H1 (cell line): ENCODE data around the gene MAP3K14. TPM values are rescaled to one million over a fixed set of nuclear protein-coding genes. Genes with fewer than 3 reads are reported as not detected.

Experiments
- CBX5 ChIP-seq: fragments of 300-800, 300-1000 bp; sonication (generic); IDR thresholded peaks from 2 replicates; pipeline ENCODE4 v1.7.1; 2016; ENCODE audit warnings: antibody characterized with exemption, low read length, low read depth
- GABPA ChIP-seq: IDR thresholded peaks from 2 replicates; pipeline ENCODE4 v1.6.1; 2011; ENCODE audit warnings: mild to moderate bottlenecking, low read length, moderate library complexity, borderline replicate concordance; ENCODE audit not compliant: insufficient read depth
- KDM1A ChIP-seq: fragments of 200-600, 300-600 bp; sonication (generic); IDR thresholded peaks from 2 replicates; pipeline ENCODE4 v1.7.1; 2016; ENCODE audit warnings: mild to moderate bottlenecking, low read length, borderline replicate concordance
- RXRA ChIP-seq: IDR thresholded peaks from 2 replicates; pipeline ENCODE4 v1.6.1; 2011; ENCODE audit warnings: low read depth, mild to moderate bottlenecking, low read length, moderate library complexity; ENCODE audit not compliant: insufficient read depth
- SP1 ChIP-seq: IDR thresholded peaks from 2 replicates; pipeline ENCODE4 v1.6.1; 2011; ENCODE audit warnings: low read depth, low read length
- SP2 ChIP-seq: IDR thresholded peaks from 2 replicates; pipeline ENCODE4 v1.6.1; 2012; ENCODE audit warnings: mild to moderate bottlenecking, low read length, inconsistent platforms
- ZNF274 ChIP-seq: IDR thresholded peaks from 2 replicates; pipeline ENCODE4 v1.7.0; 2012; ENCODE audit warnings: low read length, borderline replicate concordance; ENCODE audit errors: extremely low read depth
- polyA plus RNA-seq, 7 experiments: library from polyadenylated mRNA; depleted of rRNA in 3 of 7; stranded (reverse) in 5 of 7; unstranded in 2 of 7; fragments of >200 nt in 5 of 7; fragments of 200-250 nt in 2 of 7; gene quantifications; 1 replicate in 5 of 7; 2 replicates in 1 of 7; 4 replicates in 1 of 7; pipeline versions ENCODE4 v1.2.1 to v1.2.3, GENCODE V29; 2011 to 2013; ENCODE audit warnings: missing spikeins in 2 of 7, mixed read lengths in 2 of 7
- total RNA-seq: library from RNA; stranded (reverse); fragmentation: NEBNext Ultra II Directional; extraction: Animal tissue kit (Norgen Biotek cat#: 25700); gene quantifications from 2 replicates; pipeline ENCODE4 v1.2.1, GENCODE V29; 2021
- TF ChIP-seq, protein P1 (sequence below): fragments of 300-600 bp; sonication (generic); IDR thresholded peaks from 2 replicates; pipeline ENCODE4 v1.7.1; 2012; ENCODE audit warnings: low read length, moderate library complexity, mild to moderate bottlenecking, inconsistent platforms; ENCODE audit not compliant: insufficient replicate concordance
- TF ChIP-seq, protein P2 (sequence below): IDR thresholded peaks from 2 replicates; pipeline ENCODE4 v1.6.1; 2011; ENCODE audit warnings: low read length, improper control_type of control experiment

The MAP3K14 gene
- total and polyA plus RNA-seq, 2 of the 8 experiments (the other 6 are each of a cell fraction or from before 2014, with no cell fraction given): 5.2 to 6.1 TPM

GRCh38 chr17:45247429-45248131, 69.2 kb downstream of the MAP3K14 start (continued):
- TF ChIP-seq SP1 (peak; percentile 70), KDM1A (no peak), ZNF274 (no peak), RXRA (no peak), CBX5 (no peak), SP2 (no peak), GABPA (peak; percentile 25; the same call in 1 of the 2 replicates)
- TF ChIP-seq, protein P1, sequence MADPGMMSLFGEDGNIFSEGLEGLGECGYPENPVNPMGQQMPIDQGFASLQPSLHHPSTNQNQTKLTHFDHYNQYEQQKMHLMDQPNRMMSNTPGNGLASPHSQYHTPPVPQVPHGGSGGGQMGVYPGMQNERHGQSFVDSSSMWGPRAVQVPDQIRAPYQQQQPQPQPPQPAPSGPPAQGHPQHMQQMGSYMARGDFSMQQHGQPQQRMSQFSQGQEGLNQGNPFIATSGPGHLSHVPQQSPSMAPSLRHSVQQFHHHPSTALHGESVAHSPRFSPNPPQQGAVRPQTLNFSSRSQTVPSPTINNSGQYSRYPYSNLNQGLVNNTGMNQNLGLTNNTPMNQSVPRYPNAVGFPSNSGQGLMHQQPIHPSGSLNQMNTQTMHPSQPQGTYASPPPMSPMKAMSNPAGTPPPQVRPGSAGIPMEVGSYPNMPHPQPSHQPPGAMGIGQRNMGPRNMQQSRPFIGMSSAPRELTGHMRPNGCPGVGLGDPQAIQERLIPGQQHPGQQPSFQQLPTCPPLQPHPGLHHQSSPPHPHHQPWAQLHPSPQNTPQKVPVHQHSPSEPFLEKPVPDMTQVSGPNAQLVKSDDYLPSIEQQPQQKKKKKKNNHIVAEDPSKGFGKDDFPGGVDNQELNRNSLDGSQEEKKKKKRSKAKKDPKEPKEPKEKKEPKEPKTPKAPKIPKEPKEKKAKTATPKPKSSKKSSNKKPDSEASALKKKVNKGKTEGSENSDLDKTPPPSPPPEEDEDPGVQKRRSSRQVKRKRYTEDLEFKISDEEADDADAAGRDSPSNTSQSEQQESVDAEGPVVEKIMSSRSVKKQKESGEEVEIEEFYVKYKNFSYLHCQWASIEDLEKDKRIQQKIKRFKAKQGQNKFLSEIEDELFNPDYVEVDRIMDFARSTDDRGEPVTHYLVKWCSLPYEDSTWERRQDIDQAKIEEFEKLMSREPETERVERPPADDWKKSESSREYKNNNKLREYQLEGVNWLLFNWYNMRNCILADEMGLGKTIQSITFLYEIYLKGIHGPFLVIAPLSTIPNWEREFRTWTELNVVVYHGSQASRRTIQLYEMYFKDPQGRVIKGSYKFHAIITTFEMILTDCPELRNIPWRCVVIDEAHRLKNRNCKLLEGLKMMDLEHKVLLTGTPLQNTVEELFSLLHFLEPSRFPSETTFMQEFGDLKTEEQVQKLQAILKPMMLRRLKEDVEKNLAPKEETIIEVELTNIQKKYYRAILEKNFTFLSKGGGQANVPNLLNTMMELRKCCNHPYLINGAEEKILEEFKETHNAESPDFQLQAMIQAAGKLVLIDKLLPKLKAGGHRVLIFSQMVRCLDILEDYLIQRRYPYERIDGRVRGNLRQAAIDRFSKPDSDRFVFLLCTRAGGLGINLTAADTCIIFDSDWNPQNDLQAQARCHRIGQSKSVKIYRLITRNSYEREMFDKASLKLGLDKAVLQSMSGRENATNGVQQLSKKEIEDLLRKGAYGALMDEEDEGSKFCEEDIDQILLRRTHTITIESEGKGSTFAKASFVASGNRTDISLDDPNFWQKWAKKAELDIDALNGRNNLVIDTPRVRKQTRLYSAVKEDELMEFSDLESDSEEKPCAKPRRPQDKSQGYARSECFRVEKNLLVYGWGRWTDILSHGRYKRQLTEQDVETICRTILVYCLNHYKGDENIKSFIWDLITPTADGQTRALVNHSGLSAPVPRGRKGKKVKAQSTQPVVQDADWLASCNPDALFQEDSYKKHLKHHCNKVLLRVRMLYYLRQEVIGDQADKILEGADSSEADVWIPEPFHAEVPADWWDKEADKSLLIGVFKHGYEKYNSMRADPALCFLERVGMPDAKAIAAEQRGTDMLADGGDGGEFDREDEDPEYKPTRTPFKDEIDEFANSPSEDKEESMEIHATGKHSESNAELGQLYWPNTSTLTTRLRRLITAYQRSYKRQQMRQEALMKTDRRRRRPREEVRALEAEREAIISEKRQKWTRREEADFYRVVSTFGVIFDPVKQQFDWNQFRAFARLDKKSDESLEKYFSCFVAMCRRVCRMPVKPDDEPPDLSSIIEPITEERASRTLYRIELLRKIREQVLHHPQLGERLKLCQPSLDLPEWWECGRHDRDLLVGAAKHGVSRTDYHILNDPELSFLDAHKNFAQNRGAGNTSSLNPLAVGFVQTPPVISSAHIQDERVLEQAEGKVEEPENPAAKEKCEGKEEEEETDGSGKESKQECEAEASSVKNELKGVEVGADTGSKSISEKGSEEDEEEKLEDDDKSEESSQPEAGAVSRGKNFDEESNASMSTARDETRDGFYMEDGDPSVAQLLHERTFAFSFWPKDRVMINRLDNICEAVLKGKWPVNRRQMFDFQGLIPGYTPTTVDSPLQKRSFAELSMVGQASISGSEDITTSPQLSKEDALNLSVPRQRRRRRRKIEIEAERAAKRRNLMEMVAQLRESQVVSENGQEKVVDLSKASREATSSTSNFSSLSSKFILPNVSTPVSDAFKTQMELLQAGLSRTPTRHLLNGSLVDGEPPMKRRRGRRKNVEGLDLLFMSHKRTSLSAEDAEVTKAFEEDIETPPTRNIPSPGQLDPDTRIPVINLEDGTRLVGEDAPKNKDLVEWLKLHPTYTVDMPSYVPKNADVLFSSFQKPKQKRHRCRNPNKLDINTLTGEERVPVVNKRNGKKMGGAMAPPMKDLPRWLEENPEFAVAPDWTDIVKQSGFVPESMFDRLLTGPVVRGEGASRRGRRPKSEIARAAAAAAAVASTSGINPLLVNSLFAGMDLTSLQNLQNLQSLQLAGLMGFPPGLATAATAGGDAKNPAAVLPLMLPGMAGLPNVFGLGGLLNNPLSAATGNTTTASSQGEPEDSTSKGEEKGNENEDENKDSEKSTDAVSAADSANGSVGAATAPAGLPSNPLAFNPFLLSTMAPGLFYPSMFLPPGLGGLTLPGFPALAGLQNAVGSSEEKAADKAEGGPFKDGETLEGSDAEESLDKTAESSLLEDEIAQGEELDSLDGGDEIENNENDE: no peak
- TF ChIP-seq, protein P2, sequence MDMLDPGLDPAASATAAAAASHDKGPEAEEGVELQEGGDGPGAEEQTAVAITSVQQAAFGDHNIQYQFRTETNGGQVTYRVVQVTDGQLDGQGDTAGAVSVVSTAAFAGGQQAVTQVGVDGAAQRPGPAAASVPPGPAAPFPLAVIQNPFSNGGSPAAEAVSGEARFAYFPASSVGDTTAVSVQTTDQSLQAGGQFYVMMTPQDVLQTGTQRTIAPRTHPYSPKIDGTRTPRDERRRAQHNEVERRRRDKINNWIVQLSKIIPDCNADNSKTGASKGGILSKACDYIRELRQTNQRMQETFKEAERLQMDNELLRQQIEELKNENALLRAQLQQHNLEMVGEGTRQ: no peak
